DND-41 (cell line): Measurements from ENCODE around the gene FZD8.

Experiments used
- ATAC-seq: fragments of 200-7000 bp; cut with Tn5 transposase; 3 replicates; pipeline ENCODE4 v1.9.1; 2021; ENCODE audit warnings: low read depth; ENCODE audit not compliant: insufficient read depth
- DNase-seq: peaks from one replicate; pipeline ENCODE4 v3.0.0-alpha.2; 2020
- H2AFZ ChIP-seq: 2 replicates; pipeline ENCODE4 v1.6.0; 2012; ENCODE audit warnings: low read depth, low read length
- H3K27ac ChIP-seq: 2 replicates; pipeline ENCODE4 v1.5.1; 2012; ENCODE audit warnings: low read length, inconsistent platforms
- H3K27me3 ChIP-seq: fragments of 200-600 bp; sonication (generic); 2 replicates; pipeline ENCODE4 v1.6.0; 2012; ENCODE audit warnings: low read length, mild to moderate bottlenecking, inconsistent platforms; ENCODE audit not compliant: insufficient read depth, poor library complexity
- H3K36me3 ChIP-seq: 2 replicates; pipeline ENCODE4 v1.5.1; 2012; ENCODE audit warnings: low read length, inconsistent platforms; ENCODE audit not compliant: insufficient read depth
- H3K4me1 ChIP-seq: 2 replicates; pipeline ENCODE4 v1.5.1; 2012; ENCODE audit warnings: mild to moderate bottlenecking, low read length; ENCODE audit not compliant: insufficient read depth
- H3K4me2 ChIP-seq: 2 replicates; pipeline ENCODE4 v1.6.0; 2012; ENCODE audit warnings: mild to moderate bottlenecking, moderate library complexity, low read length, inconsistent platforms; ENCODE audit not compliant: insufficient read depth
- H3K4me3 ChIP-seq, 2 experiments: fragments of 200-600 bp in 1 of 2; shearing (Covaris generic) in 1 of 2; 2 replicates each; pipeline ENCODE4 v1.5.1; 2012 to 2016; ENCODE audit warnings: inconsistent platforms in 2 of 2, low read length in 2 of 2, mild to moderate bottlenecking in 2 of 2, low read depth in 1 of 2, moderate library complexity in 1 of 2
- H3K79me2 ChIP-seq: 2 replicates; pipeline ENCODE4 v1.6.0; 2012; ENCODE audit warnings: low read length, inconsistent platforms; ENCODE audit not compliant: insufficient read depth
- H3K9ac ChIP-seq: 2 replicates; pipeline ENCODE4 v1.6.0; 2012; ENCODE audit warnings: low read depth, mild to moderate bottlenecking, inconsistent platforms, low read length, moderate library complexity
- H3K9me3 ChIP-seq: 2 replicates; pipeline ENCODE4 v1.5.1; 2012; ENCODE audit warnings: low read length, moderate library complexity, mild to moderate bottlenecking, inconsistent platforms; ENCODE audit not compliant: insufficient read depth, severe bottlenecking
- H4K20me1 ChIP-seq: 2 replicates; pipeline ENCODE4 v1.6.0; 2012; ENCODE audit warnings: low read length; ENCODE audit not compliant: insufficient read depth
- EZH2 ChIP-seq: IDR thresholded peaks from 3 replicates; pipeline ENCODE4 v1.6.1; 2012; ENCODE audit warnings: borderline replicate concordance, low read depth, mild to moderate bottlenecking, moderate library complexity, low read length, inconsistent platforms; ENCODE audit not compliant: severe bottlenecking
- TF ChIP-seq, protein P1 (sequence below): IDR thresholded peaks from 2 replicates; pipeline ENCODE4 v1.5.1; 2012; ENCODE audit warnings: borderline replicate concordance, low read length, moderate library complexity, mild to moderate bottlenecking; ENCODE audit not compliant: poor library complexity, severe bottlenecking; ENCODE audit errors: extremely low read depth

Gene FZD8

DNA sequence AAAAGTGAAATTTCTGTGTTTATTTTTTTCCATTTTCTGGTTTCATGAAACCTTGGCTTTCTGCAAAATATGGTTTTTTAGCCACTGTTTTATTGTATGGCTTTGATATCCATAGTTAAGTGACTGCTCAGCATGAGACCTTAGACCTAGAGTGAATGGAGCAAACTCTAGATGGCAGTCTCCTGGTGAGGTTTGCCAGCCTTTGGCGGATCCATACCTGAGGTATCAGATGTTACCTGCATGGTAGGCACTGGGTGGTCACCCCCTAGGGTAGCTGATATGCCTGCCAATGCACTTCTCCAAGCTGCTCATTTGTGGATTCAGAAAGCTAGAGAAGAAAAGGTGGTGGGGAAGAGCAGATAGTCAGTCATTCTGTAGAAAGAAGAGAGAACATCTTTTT, 17.4 kb upstream of the FZD8 start:
- H3K36me3 ChIP-seq = no peaks in the 10 kb centered on the region
- H2AFZ ChIP-seq = no peak overlapping the region
- H3K4me3 ChIP-seq = no peak overlapping the region
- no peak overlapping the region for H3K27ac ChIP-seq
- H3K4me1 ChIP-seq = no peaks in the 10 kb centered on the region
- H3K27me3 ChIP-seq = no peaks in the 10 kb centered on the region
- no peak overlapping the region for H3K9ac ChIP-seq
- no peak for TF ChIP-seq EZH2
- TF ChIP-seq, protein P1, sequence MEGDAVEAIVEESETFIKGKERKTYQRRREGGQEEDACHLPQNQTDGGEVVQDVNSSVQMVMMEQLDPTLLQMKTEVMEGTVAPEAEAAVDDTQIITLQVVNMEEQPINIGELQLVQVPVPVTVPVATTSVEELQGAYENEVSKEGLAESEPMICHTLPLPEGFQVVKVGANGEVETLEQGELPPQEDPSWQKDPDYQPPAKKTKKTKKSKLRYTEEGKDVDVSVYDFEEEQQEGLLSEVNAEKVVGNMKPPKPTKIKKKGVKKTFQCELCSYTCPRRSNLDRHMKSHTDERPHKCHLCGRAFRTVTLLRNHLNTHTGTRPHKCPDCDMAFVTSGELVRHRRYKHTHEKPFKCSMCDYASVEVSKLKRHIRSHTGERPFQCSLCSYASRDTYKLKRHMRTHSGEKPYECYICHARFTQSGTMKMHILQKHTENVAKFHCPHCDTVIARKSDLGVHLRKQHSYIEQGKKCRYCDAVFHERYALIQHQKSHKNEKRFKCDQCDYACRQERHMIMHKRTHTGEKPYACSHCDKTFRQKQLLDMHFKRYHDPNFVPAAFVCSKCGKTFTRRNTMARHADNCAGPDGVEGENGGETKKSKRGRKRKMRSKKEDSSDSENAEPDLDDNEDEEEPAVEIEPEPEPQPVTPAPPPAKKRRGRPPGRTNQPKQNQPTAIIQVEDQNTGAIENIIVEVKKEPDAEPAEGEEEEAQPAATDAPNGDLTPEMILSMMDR = no peak
- no peaks in the 10 kb centered on the region for H4K20me1 ChIP-seq
- H3K9me3 ChIP-seq = no peaks in the 10 kb centered on the region
- no peaks in the 10 kb centered on the region for H3K79me2 ChIP-seq
- no peak for ATAC-seq
- DNase-seq = no peak
- no peak overlapping the region for H3K4me2 ChIP-seq

DNA sequence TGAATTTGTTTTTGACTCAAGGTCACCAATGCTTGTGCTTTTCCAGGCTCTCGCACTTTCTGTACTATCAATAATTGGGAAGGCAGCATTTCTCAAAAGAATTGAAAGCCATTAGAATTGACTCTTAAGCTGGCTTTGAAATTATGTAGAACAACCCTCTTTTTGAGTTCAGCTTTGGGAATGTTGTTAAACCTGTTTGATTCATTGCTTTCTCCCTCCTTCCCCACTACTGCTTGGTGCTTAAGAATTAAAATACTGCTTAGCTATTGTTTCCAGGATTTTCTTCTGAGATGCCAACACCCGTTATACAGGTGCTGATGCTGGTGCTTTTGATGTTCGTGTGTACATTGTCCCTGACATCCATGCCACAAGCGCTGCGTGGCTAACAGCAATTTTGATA, 15.5 kb upstream of the FZD8 start:
- DNase-seq = no peak
- H3K79me2 ChIP-seq = no peaks in the 10 kb centered on the region

DNA sequence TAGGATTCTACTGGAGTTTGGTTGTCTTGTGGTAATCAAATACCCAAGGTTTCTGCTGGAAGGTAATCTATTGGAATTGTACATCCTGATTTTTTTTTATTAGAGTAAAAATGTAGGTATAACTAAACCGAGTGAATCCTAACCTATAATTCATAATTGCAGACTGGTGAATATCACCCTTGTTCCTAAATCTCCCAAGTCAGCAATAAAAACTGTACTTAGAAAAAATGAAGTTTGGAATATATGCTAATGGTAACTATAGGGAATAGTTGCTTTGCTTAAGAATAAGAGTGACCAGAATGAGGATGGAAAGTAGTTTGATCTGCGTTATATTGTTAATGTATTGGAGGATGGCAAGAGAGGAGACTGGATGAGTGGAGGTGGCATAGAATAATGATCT, 10.7 kb upstream of the FZD8 start:
- Histone ChIP-seq H3K79me2 (no peaks in the 10 kb centered on the region), H3K4me2 (no peak overlapping the region), H3K27me3 (no peaks in the 10 kb centered on the region), H2AFZ (no peak overlapping the region), H4K20me1 (no peaks in the 10 kb centered on the region), H3K36me3 (no peaks in the 10 kb centered on the region), H3K9ac (no peak overlapping the region), H3K4me1 (no peaks in the 10 kb centered on the region), H3K4me3 (no peak overlapping the region), H3K27ac (no peak overlapping the region), H3K9me3 (no peaks in the 10 kb centered on the region)
- no peak for TF ChIP-seq EZH2
- TF ChIP-seq, protein P1 = no peak
- DNase-seq = no peak
- no peak for ATAC-seq

More for the DNA sequence above, 15.5 kb upstream of the FZD8 start:
- Histone ChIP-seq H3K36me3 (no peaks in the 10 kb centered on the region), H3K27me3 (no peaks in the 10 kb centered on the region), H3K9me3 (no peaks in the 10 kb centered on the region), H3K4me1 (no peaks in the 10 kb centered on the region), H4K20me1 (no peaks in the 10 kb centered on the region), H3K4me3 (no peak overlapping the region), H2AFZ (no peak overlapping the region), H3K27ac (no peak overlapping the region), H3K4me2 (no peak overlapping the region), H3K9ac (no peak overlapping the region)
- TF ChIP-seq, protein P1 = no peak
- TF ChIP-seq EZH2 = no peak
- no peak for ATAC-seq

DNA sequence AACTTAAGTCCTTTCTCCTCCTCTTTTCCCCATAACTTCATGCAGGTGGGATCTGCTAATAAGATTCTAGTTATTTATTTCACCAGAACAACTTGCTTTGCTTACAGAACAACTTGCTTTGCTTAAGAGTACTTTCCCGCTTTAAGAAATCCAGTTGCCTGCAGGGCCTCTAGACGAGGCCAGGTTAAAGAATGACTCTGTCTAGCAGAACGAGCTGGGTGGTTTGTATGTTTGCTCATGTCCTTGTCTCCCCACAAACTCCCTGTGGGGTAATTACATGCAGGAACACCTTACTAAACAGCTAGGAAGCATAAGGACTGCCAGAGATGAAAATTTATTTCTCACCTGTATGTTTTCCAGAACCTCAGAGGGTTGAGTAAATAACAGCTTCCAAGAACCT, 8.8 kb upstream of the FZD8 start:
- Histone ChIP-seq H3K4me3 (no peak overlapping the region), H3K4me1 (no peaks in the 10 kb centered on the region), H3K27ac (no peak overlapping the region), H3K9ac (no peak overlapping the region), H3K27me3 (no peaks in the 10 kb centered on the region), H4K20me1 (no peaks in the 10 kb centered on the region), H3K9me3 (no peaks in the 10 kb centered on the region), H3K36me3 (no peaks in the 10 kb centered on the region), H2AFZ (no peak overlapping the region), H3K4me2 (no peak overlapping the region), H3K79me2 (no peaks in the 10 kb centered on the region)
- ATAC-seq = no peak
- TF ChIP-seq, protein P1 = no peak
- no peak for TF ChIP-seq EZH2
- DNase-seq = no peak
